ENCODE data around the gene CDKL4.
"Not testable (repeated sequence)": the region's sequence is repeated elsewhere in the genome, so short reads cannot be mapped to it uniquely, and the experiment has no call there.

The CDKL4 gene

DNA sequence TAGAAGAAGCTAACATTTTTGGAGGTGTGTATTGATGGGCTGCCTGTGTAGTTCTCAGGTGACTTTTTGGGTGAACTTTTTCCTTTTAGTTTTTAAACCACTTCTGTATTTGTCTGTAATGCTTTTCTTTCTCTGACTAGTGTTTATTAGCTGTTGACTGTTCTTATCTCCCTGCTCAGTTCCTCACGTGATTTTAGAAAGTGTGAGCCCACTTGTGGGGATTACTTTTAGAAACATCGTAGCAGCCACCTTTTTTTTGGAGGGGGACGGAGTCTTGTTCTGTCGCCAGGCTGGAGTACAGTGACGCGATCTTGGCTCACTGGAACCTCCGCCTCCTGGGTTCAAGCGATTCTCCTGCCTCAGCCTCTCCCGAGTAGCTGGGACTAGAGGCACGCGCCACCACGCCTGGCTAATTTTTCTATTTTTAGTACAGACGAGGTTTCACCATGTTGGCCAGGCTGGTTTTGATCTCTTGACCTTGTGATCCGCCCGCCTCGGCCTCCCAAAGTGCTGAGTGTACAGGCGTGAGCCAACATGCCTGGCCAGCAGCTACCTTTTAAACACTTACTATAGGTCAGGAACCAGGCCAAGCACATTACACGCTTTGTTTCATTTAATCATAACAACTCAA lies 9.2 kb upstream of the CDKL4 start:
- CTCF ChIA-PET = interaction anchor here (0.5 kb wide), 1 partner anchor 243 kb away, joined by 3 read pairs; no protein-coding TSS in a partner anchor
- POLR2A ChIA-PET = interaction anchor here (0.9 kb wide), 1 partner anchor 133 kb away, joined by 3 read pairs; no protein-coding TSS in a partner anchor
- TF ChIP-seq SUZ12 (IDR thresholded peaks at IDR 0.05) = no peak
- no peak for TF ChIP-seq TARDBP (IDR thresholded peaks at IDR 0.05)

DNA sequence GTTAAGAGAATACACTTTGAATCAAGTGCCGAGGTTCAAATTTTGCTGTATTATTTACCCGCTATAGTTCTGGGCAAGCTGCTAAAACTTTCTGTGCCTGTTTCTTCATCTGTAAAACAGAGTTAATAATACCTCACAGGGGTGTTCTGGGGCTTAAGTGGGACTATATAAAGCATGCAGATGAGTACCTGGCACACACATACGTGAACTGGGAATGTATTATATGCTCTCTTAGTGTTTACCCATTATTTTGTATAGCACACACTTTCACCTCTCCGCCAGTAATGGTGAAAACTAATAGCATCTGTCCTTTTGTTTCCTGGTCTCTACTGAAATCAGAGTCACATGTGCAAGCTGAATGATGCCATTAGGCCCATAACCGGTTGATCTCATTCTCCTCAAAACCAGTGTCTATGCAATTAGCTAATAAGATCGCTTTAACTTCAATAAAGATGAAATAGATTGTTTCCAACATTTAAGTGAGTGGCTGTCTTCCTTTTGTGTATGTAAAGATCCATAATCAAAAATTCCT lies 3.8 kb upstream of the CDKL4 start:
- TF ChIP-seq FOXM1 (IDR thresholded peaks at IDR 0.05; ENCODE audit: borderline replicate concordance) (no peak), SP1 (IDR thresholded peaks at IDR 0.05) (no peak), FOXK2 (IDR thresholded peaks at IDR 0.05) (no peak), L3MBTL2 (conservative IDR thresholded peaks at IDR 0.05) (no peak), SUZ12 (IDR thresholded peaks at IDR 0.05) (no peak), ELF4 (IDR thresholded peaks at IDR 0.05) (no peak), NFRKB (IDR thresholded peaks at IDR 0.05) (no peak), TARDBP (IDR thresholded peaks at IDR 0.05) (no peak), FOXA1 (IDR thresholded peaks at IDR 0.05) (no peak), LEF1 (IDR thresholded peaks at IDR 0.05; ENCODE audit: borderline replicate concordance) (no peak), HDGF (IDR thresholded peaks at IDR 0.05; ENCODE audit: borderline replicate concordance) (no peak)
- CTCF ChIA-PET = no interaction called here
- no peak for DNase-seq (ENCODE audit: extremely low spot score)

More for the DNA sequence above, 9.2 kb upstream of the CDKL4 start:
- no peak for DNase-seq (ENCODE audit: extremely low spot score)

DNA sequence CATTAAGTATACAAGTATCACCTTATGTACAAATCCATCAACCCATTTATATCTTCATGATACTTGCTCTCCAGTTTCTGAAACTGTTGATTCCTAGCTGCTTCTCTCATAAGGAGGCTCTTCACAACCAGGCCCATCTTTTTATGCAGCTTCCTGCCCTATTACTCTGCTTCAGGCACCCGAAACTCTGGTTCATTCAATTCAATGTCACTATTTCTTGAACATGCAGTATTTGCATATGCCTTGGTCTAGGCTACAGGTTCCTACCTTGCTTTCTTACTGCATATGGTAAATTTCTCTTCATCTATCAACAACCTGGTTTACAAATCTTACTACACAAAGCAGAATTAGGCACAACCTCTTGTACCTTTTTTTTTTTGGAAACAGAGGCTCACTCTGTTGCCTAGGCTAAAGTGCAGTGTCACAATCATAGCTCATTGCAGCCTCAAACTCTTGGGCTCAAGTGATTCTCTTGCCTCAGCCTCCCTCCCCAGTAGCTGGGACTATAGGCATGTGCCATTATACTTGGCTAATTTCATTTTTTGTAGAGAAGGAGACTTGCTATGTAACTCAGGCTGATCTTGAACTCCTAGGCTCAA lies 2.7 kb upstream of the CDKL4 start:
- ChIA-PET CTCF (no interaction called here), POLR2A (no interaction called here)
- no peak for TF ChIP-seq FOXA1 (IDR thresholded peaks at IDR 0.05)
- DNase-seq (ENCODE audit: extremely low spot score) = no peak

More for the DNA sequence above, 3.8 kb upstream of the CDKL4 start:
- POLR2A ChIA-PET = no interaction called here

DNA sequence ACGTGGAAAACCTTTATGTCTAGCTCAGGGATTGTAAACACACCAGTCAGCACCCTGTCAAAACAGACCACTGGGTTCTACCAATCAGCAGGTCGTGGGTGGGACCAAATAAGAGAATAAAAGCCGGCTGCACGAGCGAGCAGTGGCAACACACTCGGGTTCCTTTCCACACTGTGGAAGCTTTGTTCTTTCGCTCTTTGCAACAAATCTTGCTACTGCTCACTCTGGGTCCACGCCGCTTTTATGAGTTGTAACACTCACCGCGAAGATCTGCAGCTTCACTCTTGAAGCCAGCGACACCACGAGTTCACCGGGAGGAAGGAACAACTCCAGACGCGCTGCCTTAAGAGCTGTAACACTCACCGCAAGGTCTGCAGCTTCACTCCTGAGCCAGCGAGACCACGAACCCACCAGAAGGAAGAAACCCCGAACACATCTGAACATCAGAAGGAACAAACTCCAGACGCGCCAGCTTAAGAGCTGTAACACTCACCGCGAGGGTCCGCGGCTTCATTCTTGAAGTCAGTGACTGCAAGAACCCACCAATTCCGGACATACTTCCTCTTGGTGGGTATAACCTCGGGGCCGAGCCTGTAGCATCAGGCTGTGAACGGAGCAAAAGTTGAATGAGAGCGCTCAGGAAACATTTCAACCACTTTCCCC lies 1.3 kb upstream of the CDKL4 start:
- DNase-seq (ENCODE audit: extremely low spot score); POLR2A ChIA-PET; CTCF ChIA-PET: not testable (repeated sequence)

DNA sequence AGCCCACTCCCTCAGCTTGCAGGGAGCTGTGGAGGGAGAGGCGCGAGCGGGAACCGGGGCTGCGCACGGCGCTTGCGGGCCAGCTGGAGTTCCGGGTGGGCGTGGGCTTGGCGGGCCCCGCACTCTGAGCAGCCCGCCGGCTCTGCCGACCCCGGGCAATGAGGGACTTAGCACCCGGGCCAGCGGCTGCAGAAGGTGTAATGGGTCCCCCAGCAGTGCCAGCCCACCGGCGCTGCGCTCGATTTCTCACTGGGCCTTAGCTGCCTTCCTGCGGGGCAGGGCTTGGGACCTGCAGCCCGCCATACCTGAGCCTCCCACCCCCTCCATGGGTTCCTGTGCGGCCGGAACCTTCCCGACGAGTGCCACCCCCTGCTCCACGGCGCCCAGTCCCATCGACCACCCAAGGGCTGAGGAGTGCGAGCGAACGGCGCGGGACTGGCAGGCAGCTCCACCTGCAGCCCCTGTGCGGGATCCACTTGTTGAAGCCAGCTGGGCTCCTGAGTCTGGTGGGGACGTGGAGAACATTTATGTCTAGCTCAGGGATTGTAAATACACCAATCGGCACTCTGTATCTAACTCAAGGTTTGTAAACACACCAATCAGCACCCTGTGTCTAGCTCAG lies 582 bp upstream of the CDKL4 start:
- DNase-seq (ENCODE audit: extremely low spot score); CTCF ChIA-PET; POLR2A ChIA-PET: not testable (repeated sequence)

DNA sequence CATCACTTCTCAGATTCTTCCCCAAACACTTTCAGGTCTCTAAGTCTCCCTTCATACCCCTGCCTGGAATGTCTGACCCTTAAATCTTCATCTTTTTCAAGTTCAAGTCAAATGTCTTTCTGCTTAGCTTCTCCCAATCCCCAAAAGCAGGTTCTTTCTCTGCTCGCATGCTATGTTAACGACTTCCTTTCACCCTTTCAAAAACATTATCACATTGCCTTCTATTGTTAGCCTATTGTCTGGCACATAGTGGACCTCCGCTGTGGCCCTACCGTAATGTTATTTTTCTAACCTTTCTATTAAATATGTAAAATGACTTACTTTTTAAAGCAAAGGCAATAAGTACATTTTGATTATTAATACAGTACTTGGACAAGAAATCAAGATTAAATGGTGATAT lies 2.2 kb downstream of the CDKL4 start:
- DNase-seq (ENCODE audit: extremely low spot score) = no peak
- TF ChIP-seq, protein P1, sequence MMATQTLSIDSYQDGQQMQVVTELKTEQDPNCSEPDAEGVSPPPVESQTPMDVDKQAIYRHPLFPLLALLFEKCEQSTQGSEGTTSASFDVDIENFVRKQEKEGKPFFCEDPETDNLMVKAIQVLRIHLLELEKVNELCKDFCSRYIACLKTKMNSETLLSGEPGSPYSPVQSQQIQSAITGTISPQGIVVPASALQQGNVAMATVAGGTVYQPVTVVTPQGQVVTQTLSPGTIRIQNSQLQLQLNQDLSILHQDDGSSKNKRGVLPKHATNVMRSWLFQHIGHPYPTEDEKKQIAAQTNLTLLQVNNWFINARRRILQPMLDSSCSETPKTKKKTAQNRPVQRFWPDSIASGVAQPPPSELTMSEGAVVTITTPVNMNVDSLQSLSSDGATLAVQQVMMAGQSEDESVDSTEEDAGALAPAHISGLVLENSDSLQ (IDR thresholded peaks at IDR 0.05) = no peak
- no peak for TF ChIP-seq L3MBTL2 (conservative IDR thresholded peaks at IDR 0.05)
- ChIA-PET POLR2A (interaction anchor here (1.0 kb wide), 1 partner anchor 118 kb away, joined by 3 read pairs; no protein-coding TSS in a partner anchor), CTCF (no interaction called here)

DNA sequence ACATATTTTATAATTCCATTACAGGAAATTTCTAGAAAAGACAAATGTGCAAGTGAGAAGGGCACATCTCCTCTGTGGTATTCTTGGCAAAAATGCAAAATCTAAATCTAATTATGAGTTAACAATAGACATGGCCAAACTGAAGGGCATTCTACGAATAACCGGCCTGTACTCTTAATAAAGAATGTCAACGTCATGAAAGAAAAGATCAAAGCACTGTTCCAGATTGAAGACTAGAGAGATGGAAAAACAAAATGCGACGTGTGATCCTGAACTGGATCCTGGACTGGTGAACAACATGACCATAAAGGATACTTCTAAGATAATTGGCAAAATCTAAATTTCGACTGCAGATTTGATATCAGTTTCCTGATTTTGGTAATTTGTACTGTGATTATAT lies 3.0 kb downstream of the CDKL4 start:
- TF ChIP-seq FOXM1 (IDR thresholded peaks at IDR 0.05; ENCODE audit: borderline replicate concordance) = no peak
- no peak for TF ChIP-seq HDGF (IDR thresholded peaks at IDR 0.05; ENCODE audit: borderline replicate concordance)
- TF ChIP-seq ARNT (IDR thresholded peaks at IDR 0.05) = no peak
- CTCF ChIA-PET = interaction anchor here (0.7 kb wide), 1 partner anchor 198 kb away, joined by 3 read pairs; no protein-coding TSS in a partner anchor
- POLR2A ChIA-PET = no interaction called here
- DNase-seq (ENCODE audit: extremely low spot score) = no peak

DNA sequence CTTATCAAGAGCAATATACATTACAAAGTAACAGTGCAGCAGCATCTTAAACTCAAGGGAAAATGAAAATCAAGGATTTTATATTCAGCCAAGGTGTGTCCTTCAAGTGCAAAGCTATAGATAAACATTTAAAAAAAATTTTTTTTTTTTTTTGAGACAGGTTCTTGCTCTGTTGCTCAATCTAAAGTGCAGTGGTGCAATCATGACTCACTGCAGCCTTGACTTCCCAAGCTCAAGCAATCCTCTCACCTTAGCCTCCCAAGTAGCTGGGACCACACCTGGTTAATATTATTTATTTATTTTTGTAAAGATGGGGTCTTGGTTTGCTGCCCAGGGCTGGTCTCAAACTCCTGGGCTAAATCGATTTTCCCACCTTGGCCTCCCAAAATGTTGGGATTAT lies 9.0 kb downstream of the CDKL4 start:
- ChIA-PET POLR2A (interaction anchor here (1.2 kb wide), 1 partner anchor 483 kb away, joined by 4 read pairs; the partner anchor contains the start of gene SRSF7), CTCF (no interaction called here)
- TF ChIP-seq ELF4 (IDR thresholded peaks at IDR 0.05) (no peak), L3MBTL2 (conservative IDR thresholded peaks at IDR 0.05) (no peak), LEF1 (IDR thresholded peaks at IDR 0.05; ENCODE audit: borderline replicate concordance) (no peak), TARDBP (IDR thresholded peaks at IDR 0.05) (no peak), ARNT (IDR thresholded peaks at IDR 0.05) (no peak), FOXM1 (IDR thresholded peaks at IDR 0.05; ENCODE audit: borderline replicate concordance) (no peak), FOXA1 (IDR thresholded peaks at IDR 0.05) (no peak), HDGF (IDR thresholded peaks at IDR 0.05; ENCODE audit: borderline replicate concordance) (no peak), NFRKB (IDR thresholded peaks at IDR 0.05) (no peak), BHLHE40 (IDR thresholded peaks at IDR 0.05; ENCODE audit: borderline replicate concordance) (no peak), CTBP1 (IDR thresholded peaks at IDR 0.05; ENCODE audit: borderline replicate concordance) (no peak), ZNF384 (IDR thresholded peaks at IDR 0.05) (no peak), FOXK2 (IDR thresholded peaks at IDR 0.05) (no peak), SP1 (IDR thresholded peaks at IDR 0.05) (no peak), SUZ12 (IDR thresholded peaks at IDR 0.05) (no peak)
- TF ChIP-seq, protein P1 (IDR thresholded peaks at IDR 0.05) = no peak
- DNase-seq (ENCODE audit: extremely low spot score) = no peak
